GM23248 (cell line): ENCODE data around the gene SIM1.

Experiments used
- EZH2 ChIP-seq: fragments of 200-600 bp; sonication (generic); IDR thresholded peaks from 2 replicates; pipeline ENCODE4 v1.6.1; 2018; ENCODE audit warnings: antibody characterized with exemption, mild to moderate bottlenecking; ENCODE audit not compliant: insufficient read depth, poor library complexity, severe bottlenecking
- EZH2phosphoT487 ChIP-seq: fragments of 200-600 bp; sonication (generic); IDR thresholded peaks from 2 replicates; pipeline ENCODE4 v1.6.1; 2018; ENCODE audit warnings: antibody characterized with exemption, moderate library complexity, mild to moderate bottlenecking, low read depth; ENCODE audit not compliant: insufficient read depth

DNA sequence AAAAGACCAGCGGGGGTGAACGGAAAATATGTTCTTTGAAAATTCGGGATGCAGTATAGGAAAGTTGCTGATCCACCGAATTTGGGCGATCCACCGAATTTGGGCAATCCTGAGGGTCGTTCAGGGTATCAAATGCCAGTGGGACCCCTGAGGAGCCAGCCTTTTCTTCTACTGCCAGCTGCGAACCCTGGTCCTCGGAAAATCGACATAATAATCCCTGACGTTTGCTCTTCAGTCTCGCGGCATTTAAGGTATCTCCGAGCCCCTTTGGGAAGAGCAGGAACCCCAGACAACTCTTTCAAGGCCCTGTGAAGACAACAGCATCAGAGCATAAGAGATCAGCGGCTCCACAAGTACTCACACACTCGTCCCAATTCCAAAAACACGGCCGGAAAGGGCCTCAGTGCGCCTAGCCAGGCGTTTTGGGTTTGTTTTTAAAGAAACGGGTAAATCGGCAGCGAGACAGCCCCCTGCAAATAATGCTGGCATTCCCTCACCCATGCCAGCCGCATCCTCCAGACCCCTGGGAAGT lies 1.0 kb downstream of the SIM1 start:
- no peak for TF ChIP-seq EZH2
- TF ChIP-seq EZH2phosphoT487: no peak
